ENCODE data around the gene EEF1AKMT1.

DNA sequence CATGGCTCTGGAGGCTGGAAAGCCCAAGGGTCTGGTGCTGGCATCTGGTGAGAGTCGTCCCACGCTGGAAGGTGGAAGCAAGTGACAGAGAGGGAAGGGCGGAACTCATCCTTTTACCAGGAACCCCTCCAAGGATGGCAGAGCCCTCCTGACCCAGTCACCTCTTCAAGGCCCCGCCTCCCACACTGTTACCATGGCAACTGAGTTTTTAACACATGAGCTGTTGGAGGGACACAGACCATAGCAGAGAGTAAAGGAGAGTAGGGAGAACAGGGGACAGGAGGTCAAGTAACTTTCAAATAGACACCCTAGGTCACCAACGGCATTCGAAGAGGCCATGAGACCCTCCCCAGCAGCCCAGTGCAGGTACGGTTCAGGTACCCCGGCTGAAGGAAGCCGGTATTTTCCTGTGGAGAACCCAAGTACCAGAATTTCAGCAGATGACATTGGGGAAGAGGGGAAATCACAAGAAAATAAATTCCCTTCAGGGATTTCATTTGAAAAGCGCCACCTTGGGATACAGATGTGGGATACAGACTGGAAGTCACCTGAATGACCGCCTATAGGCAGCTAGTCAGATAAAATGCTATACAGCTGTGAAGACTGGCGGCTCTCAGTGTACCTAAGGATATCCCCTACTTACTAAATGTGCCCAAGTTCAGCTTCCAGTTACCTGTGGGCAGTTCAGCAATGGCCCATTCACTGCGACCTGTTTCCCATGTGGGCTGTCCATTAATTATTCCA, 62.3 kb downstream of the EEF1AKMT1 start:
- TF ChIP-seq, protein P1, sequence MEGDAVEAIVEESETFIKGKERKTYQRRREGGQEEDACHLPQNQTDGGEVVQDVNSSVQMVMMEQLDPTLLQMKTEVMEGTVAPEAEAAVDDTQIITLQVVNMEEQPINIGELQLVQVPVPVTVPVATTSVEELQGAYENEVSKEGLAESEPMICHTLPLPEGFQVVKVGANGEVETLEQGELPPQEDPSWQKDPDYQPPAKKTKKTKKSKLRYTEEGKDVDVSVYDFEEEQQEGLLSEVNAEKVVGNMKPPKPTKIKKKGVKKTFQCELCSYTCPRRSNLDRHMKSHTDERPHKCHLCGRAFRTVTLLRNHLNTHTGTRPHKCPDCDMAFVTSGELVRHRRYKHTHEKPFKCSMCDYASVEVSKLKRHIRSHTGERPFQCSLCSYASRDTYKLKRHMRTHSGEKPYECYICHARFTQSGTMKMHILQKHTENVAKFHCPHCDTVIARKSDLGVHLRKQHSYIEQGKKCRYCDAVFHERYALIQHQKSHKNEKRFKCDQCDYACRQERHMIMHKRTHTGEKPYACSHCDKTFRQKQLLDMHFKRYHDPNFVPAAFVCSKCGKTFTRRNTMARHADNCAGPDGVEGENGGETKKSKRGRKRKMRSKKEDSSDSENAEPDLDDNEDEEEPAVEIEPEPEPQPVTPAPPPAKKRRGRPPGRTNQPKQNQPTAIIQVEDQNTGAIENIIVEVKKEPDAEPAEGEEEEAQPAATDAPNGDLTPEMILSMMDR (IDR thresholded peaks at IDR 0.05) = no peak
- no peak for TF ChIP-seq EZH2 (IDR thresholded peaks at IDR 0.05; ENCODE audit: borderline replicate concordance, insufficient read depth, low read depth, low read length, poor library complexity, severe bottlenecking)

Data from B cell (primary cell).